KMS-11 (cell line): ENCODE results near the gene PDE2A.

Source experiments
- H2AFZ ChIP-seq: fragments of 200-600 bp; sonication (generic); 2 replicates; pipeline ENCODE4 v1.6.1; 2016; ENCODE audit warnings: antibody characterized with exemption, mixed run types, low read depth
- H3K27ac ChIP-seq: fragments of 200-600 bp; sonication (generic); 2 replicates; pipeline ENCODE4 v1.6.1; 2016; ENCODE audit warnings: mild to moderate bottlenecking, mixed run types
- H3K27me3 ChIP-seq: fragments of 200-600 bp; sonication (generic); 2 replicates; pipeline ENCODE4 v1.6.1; 2017; ENCODE audit warnings: mild to moderate bottlenecking, low read depth, mixed run types, moderate library complexity; ENCODE audit not compliant: insufficient read depth
- H3K36me3 ChIP-seq: fragments of 200-600 bp; sonication (generic); 2 replicates; pipeline ENCODE4 v1.6.1; 2017; ENCODE audit warnings: mild to moderate bottlenecking, mixed run types; ENCODE audit not compliant: insufficient read depth
- H3K4me1 ChIP-seq: fragments of 200-600 bp; sonication (generic); 2 replicates; pipeline ENCODE4 v1.6.1; 2016; ENCODE audit warnings: mild to moderate bottlenecking, low read depth, mixed run types; ENCODE audit not compliant: poor library complexity, severe bottlenecking
- H3K4me2 ChIP-seq: fragments of 200-600 bp; sonication (generic); 2 replicates; pipeline ENCODE4 v1.7.0; 2016; ENCODE audit warnings: mild to moderate bottlenecking, mixed run types
- H3K4me3 ChIP-seq: fragments of 200-600 bp; sonication (generic); IDR thresholded peaks from 2 replicates; pipeline ENCODE4 v1.6.1; 2017; ENCODE audit warnings: low read depth, low read length, mixed read lengths; ENCODE audit not compliant: insufficient read depth
- H3K79me2 ChIP-seq: fragments of 200-600 bp; sonication (generic); 2 replicates; pipeline ENCODE4 v1.6.1; 2016; ENCODE audit warnings: low read depth, mixed run types; ENCODE audit not compliant: insufficient read depth
- H3K9ac ChIP-seq: fragments of 200-600 bp; sonication (generic); 2 replicates; pipeline ENCODE4 v1.6.1; 2016; ENCODE audit warnings: mild to moderate bottlenecking, mixed run types
- H4K20me1 ChIP-seq: fragments of 200-600 bp; sonication (generic); 2 replicates; pipeline ENCODE4 v1.6.1; 2016; ENCODE audit warnings: mild to moderate bottlenecking, mixed run types; ENCODE audit not compliant: insufficient read depth
- TF ChIP-seq, protein P1 (sequence below): fragments of 200-600 bp; sonication (generic); conservative IDR thresholded peaks from 2 replicates; pipeline ENCODE4 v1.6.1; 2017; ENCODE audit warnings: low read depth, mild to moderate bottlenecking, antibody characterized with exemption, low read length, moderate library complexity, mixed read lengths

Gene PDE2A

GRCh38 chr11:72673943-72674828 lies at the start of gene PDE2A:
TSS of gene PDE2A (minus strand) at chr11:72674422. CDS start at chr11:72674207, 215 bp downstream.
- Histone ChIP-seq H3K27me3 (peaks cover 91% of the 10 kb centered on the region), H3K36me3 (no peaks in the 10 kb centered on the region), H3K4me3 (no peak within 1 kb of the TSS), H3K27ac (no peak within 1 kb of the TSS), H4K20me1 (no peaks in the 10 kb centered on the region; the same call in 1 of the 2 replicates), H3K4me1 (peaks cover 7% of the 10 kb centered on the region), H3K4me2 (no peak within 1 kb of the TSS), H3K79me2 (no peaks in the 10 kb centered on the region), H3K9ac (no peak within 1 kb of the TSS), H2AFZ (no peak within 1 kb of the TSS)
- TF ChIP-seq, protein P1, sequence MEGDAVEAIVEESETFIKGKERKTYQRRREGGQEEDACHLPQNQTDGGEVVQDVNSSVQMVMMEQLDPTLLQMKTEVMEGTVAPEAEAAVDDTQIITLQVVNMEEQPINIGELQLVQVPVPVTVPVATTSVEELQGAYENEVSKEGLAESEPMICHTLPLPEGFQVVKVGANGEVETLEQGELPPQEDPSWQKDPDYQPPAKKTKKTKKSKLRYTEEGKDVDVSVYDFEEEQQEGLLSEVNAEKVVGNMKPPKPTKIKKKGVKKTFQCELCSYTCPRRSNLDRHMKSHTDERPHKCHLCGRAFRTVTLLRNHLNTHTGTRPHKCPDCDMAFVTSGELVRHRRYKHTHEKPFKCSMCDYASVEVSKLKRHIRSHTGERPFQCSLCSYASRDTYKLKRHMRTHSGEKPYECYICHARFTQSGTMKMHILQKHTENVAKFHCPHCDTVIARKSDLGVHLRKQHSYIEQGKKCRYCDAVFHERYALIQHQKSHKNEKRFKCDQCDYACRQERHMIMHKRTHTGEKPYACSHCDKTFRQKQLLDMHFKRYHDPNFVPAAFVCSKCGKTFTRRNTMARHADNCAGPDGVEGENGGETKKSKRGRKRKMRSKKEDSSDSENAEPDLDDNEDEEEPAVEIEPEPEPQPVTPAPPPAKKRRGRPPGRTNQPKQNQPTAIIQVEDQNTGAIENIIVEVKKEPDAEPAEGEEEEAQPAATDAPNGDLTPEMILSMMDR = no peak

DNA sequence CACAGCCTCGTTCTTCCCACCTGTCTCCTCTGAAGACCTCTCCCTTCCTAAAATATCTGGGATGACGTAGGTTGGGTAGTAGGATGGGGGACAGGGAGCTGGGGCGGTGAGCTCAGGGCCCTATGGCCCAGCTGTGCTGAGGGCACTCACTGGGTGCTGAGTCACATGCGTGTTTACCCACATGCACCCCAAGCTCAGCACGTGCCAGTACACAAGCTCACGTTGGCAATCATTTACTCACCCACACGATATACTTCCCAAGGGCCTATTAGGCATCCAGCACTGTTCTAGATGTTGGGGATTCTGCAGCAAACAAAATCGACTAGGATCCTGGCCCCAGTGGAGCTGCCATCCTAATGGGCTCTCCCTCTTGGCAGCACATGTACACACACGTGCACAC lies 49.3 kb upstream of the PDE2A start:
- Histone ChIP-seq H3K9ac (no peak overlapping the region), H3K27ac (no peak overlapping the region), H4K20me1 (no peaks in the 10 kb centered on the region), H2AFZ (no peak overlapping the region), H3K27me3 (no peaks in the 10 kb centered on the region), H3K79me2 (peaks cover 39% of the 10 kb centered on the region), H3K4me3 (no peak overlapping the region), H3K36me3 (no peaks in the 10 kb centered on the region), H3K4me1 (peaks cover 37% of the 10 kb centered on the region), H3K4me2 (no peak overlapping the region)
- TF ChIP-seq, protein P1 = no peak

DNA sequence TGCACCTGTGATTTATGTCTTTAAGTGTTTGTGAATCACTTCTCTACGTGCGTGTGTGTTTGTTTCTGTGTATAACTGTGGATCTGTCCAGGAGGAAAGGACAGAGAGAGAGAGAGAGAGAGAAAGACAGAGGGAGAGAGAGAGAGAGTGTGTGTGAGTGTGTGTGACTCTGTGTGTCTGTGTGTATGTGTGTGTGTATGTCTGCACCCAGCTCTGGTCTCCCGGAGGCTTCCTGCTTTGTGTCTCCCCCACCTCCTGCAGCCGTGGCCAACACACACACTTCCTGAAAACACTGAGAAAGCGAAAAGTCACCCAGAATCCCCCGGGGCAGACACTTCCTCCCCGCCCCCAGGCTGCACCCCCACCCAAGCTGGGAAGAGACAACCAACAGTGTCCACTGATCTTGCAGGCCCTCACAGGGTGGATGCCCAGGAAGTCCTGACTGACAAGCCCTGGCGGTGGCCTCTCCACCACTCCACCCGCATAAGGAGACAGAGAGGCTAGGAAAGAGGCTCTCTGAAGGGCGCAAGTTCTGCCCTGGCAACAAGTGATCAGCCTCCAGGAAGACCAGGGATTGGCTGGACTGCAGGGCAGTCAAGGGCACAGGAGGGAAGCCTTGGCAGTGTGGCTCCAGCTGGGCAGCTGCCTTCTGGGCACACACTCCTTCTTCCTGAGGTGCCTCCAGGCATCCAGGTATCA lies 48.0 kb upstream of the PDE2A start:
- peak overlapping the region; percentile 50; the same call in 1 of the 2 replicates for H2AFZ ChIP-seq
- H3K9ac ChIP-seq = peak overlapping the region; percentile 62
- H3K4me3 ChIP-seq = no peak overlapping the region
- H3K27ac ChIP-seq = peak overlapping the region; percentile 59
- H4K20me1 ChIP-seq = no peaks in the 10 kb centered on the region
- peaks cover 46% of the 10 kb centered on the region for H3K4me1 ChIP-seq
- H3K4me2 ChIP-seq = peak overlapping the region; percentile 98
- H3K79me2 ChIP-seq = peaks cover 44% of the 10 kb centered on the region
- TF ChIP-seq, protein P1 = no peak
- H3K36me3 ChIP-seq = no peaks in the 10 kb centered on the region
- no peaks in the 10 kb centered on the region for H3K27me3 ChIP-seq

DNA sequence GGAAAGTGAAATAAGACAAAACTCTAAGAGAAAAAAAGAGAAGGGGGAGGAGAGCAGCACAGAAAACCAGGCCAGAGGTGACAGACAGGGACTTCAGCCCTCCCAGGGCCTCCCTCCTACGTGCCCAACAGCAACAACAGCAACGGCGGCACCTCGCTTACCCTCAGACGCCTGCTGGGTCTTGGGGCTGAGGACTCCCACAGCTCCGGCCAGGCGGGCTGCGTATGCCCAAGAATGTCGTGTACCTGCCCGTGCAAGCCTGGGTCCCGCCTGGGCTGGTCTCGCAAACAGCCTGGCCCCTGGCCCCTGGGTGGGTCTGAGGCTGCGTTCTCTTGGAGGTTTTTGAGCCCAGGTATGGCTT lies 47.4 kb upstream of the PDE2A start:
- Histone ChIP-seq H2AFZ (peak overlapping the region; percentile 50; the same call in 1 of the 2 replicates), H3K36me3 (no peaks in the 10 kb centered on the region), H3K27ac (peak overlapping the region; percentile 59), H3K27me3 (no peaks in the 10 kb centered on the region), H3K4me3 (no peak overlapping the region), H3K4me2 (peak overlapping the region; percentile 98), H3K9ac (peak overlapping the region; percentile 62), H4K20me1 (no peaks in the 10 kb centered on the region), H3K4me1 (peaks cover 46% of the 10 kb centered on the region), H3K79me2 (peaks cover 44% of the 10 kb centered on the region)
- TF ChIP-seq, protein P1 = no peak
